ENCODE results near the gene C11orf24. TPM values are rescaled to one million over a fixed set of nuclear protein-coding genes. Genes with fewer than 3 reads are reported as not detected.

The C11orf24 gene
- total RNA-seq, 5 donors from 2014 or later (not counting 1 experiment from before 2014, with no cell fraction given), result 9.5 to 25.3 (median 21.4) TPM

- Mint-ChIP-seq H3K4me1 (peaks cover 0 to 4% (median 1%) of the 10 kb centered on the region in 3 donors), H3K9me3 (no peaks in the 10 kb centered on the region), H3K36me3 (no peaks in the 10 kb centered on the region), H3K27ac (peak overlapping the region in 1 of 2 donors; percentile 10), H3K27me3 (no peaks in the 10 kb centered on the region), H3K4me3 (no peak overlapping the region)
- no peak for DNase-seq
- peaks cover 0 to 8% of the 10 kb centered on the region in 2 experiments for H3K4me1 ChIP-seq (ENCODE audit: control insufficient read depth in 1 of 2, extremely low read depth in 1 of 2, insufficient read depth in 2 of 2, low read length in 2 of 2)
- H3K36me3 ChIP-seq (ENCODE audit: control insufficient read depth in 2 of 2, extremely low read depth in 1 of 2, insufficient read depth in 1 of 2, low read length in 1 of 2), result no peaks in the 10 kb centered on the region
- H3K27ac ChIP-seq (ENCODE audit: low read length), result no peak overlapping the region
- H3K4me3 ChIP-seq (ENCODE audit: control insufficient read depth in 1 of 2, extremely low read depth in 1 of 2, low read length in 1 of 2), result no peak overlapping the region
- ATAC-seq (replicated peaks in 1 of 4), result no peak
- H3K9me3 ChIP-seq, result no peaks in the 10 kb centered on the region
- peaks cover 0 to 19% of the 10 kb centered on the region in 2 experiments for H3K27me3 ChIP-seq (replicated peaks in 1 of 2; ENCODE audit: control insufficient read depth in 2 of 2, extremely low read depth in 1 of 2, insufficient read depth in 2 of 2, low read length in 1 of 2)
- POLR2A ChIA-PET, result no interaction called here
- 88% methylated on average over 12 of the region's 15 CpGs for WGBS (ENCODE audit: insufficient coverage)
- CTCF ChIA-PET, result interaction anchor here (0.6 to 4.2 kb wide), 5 partner anchors 26 to 113 kb away, joined by 3 to 33 read pairs (median 4); no protein-coding TSS in a partner anchor
These were observed 24.7 kb upstream of the C11orf24 start for GRCh38 chr11:68296344-68297051.

GRCh38 chr11:68295940-68296339 lies 24.2 kb upstream of the C11orf24 start:
- CTCF ChIA-PET, result interaction anchor here (0.6 to 4.2 kb wide), 7 partner anchors 24 to 113 kb away, joined by 3 to 33 read pairs (median 3); partner anchors contain the start of gene C11orf24 (in 1 of the 2)
- POLR2A ChIA-PET, result no interaction called here

GRCh38 chr11:68295271-68295670 lies 23.5 kb upstream of the C11orf24 start:
- peaks cover 0 to 4% (median 1%) of the 10 kb centered on the region in 3 donors for H3K4me1 Mint-ChIP-seq
- ChIA-PET POLR2A (no interaction called here), CTCF (interaction anchor here (1.1 to 4.2 kb wide), 3 partner anchors 24 to 48 kb away, joined by 3 to 29 read pairs (median 4); no protein-coding TSS in a partner anchor)
- no peak overlapping the region for H3K27ac Mint-ChIP-seq
- no peaks in the 10 kb centered on the region for H3K36me3 Mint-ChIP-seq
- DNase-seq (no peak), ATAC-seq (replicated peaks in 1 of 4) (no peak)
- peaks cover 0 to 19% of the 10 kb centered on the region in 2 experiments for H3K27me3 ChIP-seq (replicated peaks in 1 of 2; ENCODE audit: control insufficient read depth in 2 of 2, extremely low read depth in 1 of 2, insufficient read depth in 2 of 2, low read length in 1 of 2)
- no peaks in the 10 kb centered on the region for H3K9me3 ChIP-seq
- WGBS (ENCODE audit: insufficient coverage), result no CpG with 5 or more reads among the region's 1 CpG
- no peaks in the 10 kb centered on the region for H3K9me3 Mint-ChIP-seq
- peaks cover 0 to 8% of the 10 kb centered on the region in 2 experiments for H3K4me1 ChIP-seq (ENCODE audit: control insufficient read depth in 1 of 2, extremely low read depth in 1 of 2, insufficient read depth in 2 of 2, low read length in 2 of 2)
- no peaks in the 10 kb centered on the region for H3K27me3 Mint-ChIP-seq
- H3K36me3 ChIP-seq (ENCODE audit: control insufficient read depth in 2 of 2, extremely low read depth in 1 of 2, insufficient read depth in 1 of 2, low read length in 1 of 2), result no peaks in the 10 kb centered on the region
- no peak overlapping the region for H3K4me3 Mint-ChIP-seq
- no peak overlapping the region for H3K4me3 ChIP-seq (ENCODE audit: control insufficient read depth in 1 of 2, extremely low read depth in 1 of 2, low read length in 1 of 2)
- no peak overlapping the region for H3K27ac ChIP-seq (ENCODE audit: low read length)

More at GRCh38 chr11:68295940-68296339, 24.2 kb upstream of the C11orf24 start:
- Mint-ChIP-seq H3K27ac (no peak overlapping the region), H3K9me3 (no peaks in the 10 kb centered on the region), H3K36me3 (no peaks in the 10 kb centered on the region), H3K4me3 (no peak overlapping the region), H3K4me1 (peaks cover 0 to 4% (median 1%) of the 10 kb centered on the region in 3 donors), H3K27me3 (no peaks in the 10 kb centered on the region)
- 100% methylated on average over 2 of the region's 5 CpGs for WGBS (ENCODE audit: insufficient coverage)
- H3K9me3 ChIP-seq, result no peaks in the 10 kb centered on the region
- no peak overlapping the region for H3K4me3 ChIP-seq (ENCODE audit: control insufficient read depth in 1 of 2, extremely low read depth in 1 of 2, low read length in 1 of 2)
- H3K27ac ChIP-seq (ENCODE audit: low read length), result no peak overlapping the region
- H3K4me1 ChIP-seq (ENCODE audit: control insufficient read depth in 1 of 2, extremely low read depth in 1 of 2, insufficient read depth in 2 of 2, low read length in 2 of 2), result peaks cover 0 to 8% of the 10 kb centered on the region in 2 experiments
- H3K36me3 ChIP-seq (ENCODE audit: control insufficient read depth in 2 of 2, extremely low read depth in 1 of 2, insufficient read depth in 1 of 2, low read length in 1 of 2), result no peaks in the 10 kb centered on the region
- peaks cover 0 to 19% of the 10 kb centered on the region in 2 experiments for H3K27me3 ChIP-seq (replicated peaks in 1 of 2; ENCODE audit: control insufficient read depth in 2 of 2, extremely low read depth in 1 of 2, insufficient read depth in 2 of 2, low read length in 1 of 2)
- DNase-seq (no peak), ATAC-seq (replicated peaks in 1 of 4) (no peak)

GRCh38 chr11:68293708-68294107 lies 21.9 kb upstream of the C11orf24 start:
- CTCF ChIA-PET, result no interaction called here
- Histone ChIP-seq H3K9me3 (no peaks in the 10 kb centered on the region), H3K36me3 (ENCODE audit: control insufficient read depth in 2 of 2, extremely low read depth in 1 of 2, insufficient read depth in 1 of 2, low read length in 1 of 2) (no peaks in the 10 kb centered on the region), H3K4me1 (ENCODE audit: control insufficient read depth in 1 of 2, extremely low read depth in 1 of 2, insufficient read depth in 2 of 2, low read length in 2 of 2) (peaks cover 0 to 8% of the 10 kb centered on the region in 2 experiments), H3K27me3 (replicated peaks in 1 of 2; ENCODE audit: control insufficient read depth in 2 of 2, extremely low read depth in 1 of 2, insufficient read depth in 2 of 2, low read length in 1 of 2) (peaks cover 0 to 14% of the 10 kb centered on the region in 2 experiments), H3K4me3 (ENCODE audit: control insufficient read depth in 1 of 2, extremely low read depth in 1 of 2, low read length in 1 of 2) (no peak overlapping the region), H3K27ac (ENCODE audit: low read length) (no peak overlapping the region)
- H3K36me3 Mint-ChIP-seq, result peaks cover 3% of the 10 kb centered on the region
- no peak for DNase-seq
- 71% methylated on average over 1 of the region's 2 CpGs for WGBS (ENCODE audit: insufficient coverage)
- H3K4me1 Mint-ChIP-seq, result peaks cover 0 to 4% (median 1%) of the 10 kb centered on the region in 3 donors
- no peak overlapping the region for H3K27ac Mint-ChIP-seq
- POLR2A ChIA-PET, result no interaction called here
- H3K9me3 Mint-ChIP-seq, result peaks cover 0 to 3% (median 0%) of the 10 kb centered on the region in 3 donors
- no peak overlapping the region for H3K4me3 Mint-ChIP-seq
- H3K27me3 Mint-ChIP-seq, result peaks cover 0 to 2% of the 10 kb centered on the region in 2 donors
- no peak for ATAC-seq (replicated peaks in 1 of 4)

GRCh38 chr11:68289456-68289855 lies 17.7 kb upstream of the C11orf24 start:
- no peaks in the 10 kb centered on the region for H3K4me1 ChIP-seq (ENCODE audit: control insufficient read depth in 1 of 2, extremely low read depth in 1 of 2, insufficient read depth in 2 of 2, low read length in 2 of 2)
- DNase-seq (no peak), ATAC-seq (replicated peaks in 1 of 4) (no peak)
- H3K4me3 ChIP-seq (ENCODE audit: control insufficient read depth in 1 of 2, extremely low read depth in 1 of 2, low read length in 1 of 2), result no peak overlapping the region
- no peaks in the 10 kb centered on the region for H3K4me1 Mint-ChIP-seq
- H3K27ac Mint-ChIP-seq, result no peak overlapping the region
- H3K27me3 Mint-ChIP-seq, result peaks cover 0 to 10% of the 10 kb centered on the region in 2 donors
- H3K9me3 ChIP-seq, result no peaks in the 10 kb centered on the region
- peaks cover 0 to 3% (median 0%) of the 10 kb centered on the region in 3 donors for H3K9me3 Mint-ChIP-seq
- peaks cover 3% of the 10 kb centered on the region for H3K36me3 Mint-ChIP-seq
- ChIA-PET CTCF (interaction anchor here in 1 of 2 donors (1.4 kb wide), 1 partner anchor 32 kb away, joined by 4 read pairs; no protein-coding TSS in a partner anchor), POLR2A (no interaction called here)
- no peak overlapping the region for H3K4me3 Mint-ChIP-seq
- 100% methylated on average over 1 of the region's 2 CpGs for WGBS (ENCODE audit: insufficient coverage)
- no peaks in the 10 kb centered on the region for H3K36me3 ChIP-seq (ENCODE audit: control insufficient read depth in 2 of 2, extremely low read depth in 1 of 2, insufficient read depth in 1 of 2, low read length in 1 of 2)
- no peaks in the 10 kb centered on the region for H3K27me3 ChIP-seq (replicated peaks in 1 of 2; ENCODE audit: control insufficient read depth in 2 of 2, extremely low read depth in 1 of 2, insufficient read depth in 2 of 2, low read length in 1 of 2)
- no peak overlapping the region for H3K27ac ChIP-seq (ENCODE audit: low read length)

GRCh38 chr11:68287419-68287818 lies 15.6 kb upstream of the C11orf24 start:
- Histone ChIP-seq H3K36me3 (ENCODE audit: control insufficient read depth in 2 of 2, extremely low read depth in 1 of 2, insufficient read depth in 1 of 2, low read length in 1 of 2) (no peaks in the 10 kb centered on the region), H3K4me3 (ENCODE audit: control insufficient read depth in 1 of 2, extremely low read depth in 1 of 2, low read length in 1 of 2) (no peak overlapping the region), H3K4me1 (ENCODE audit: control insufficient read depth in 1 of 2, extremely low read depth in 1 of 2, insufficient read depth in 2 of 2, low read length in 2 of 2) (peaks cover 4 to 7% of the 10 kb centered on the region in 2 experiments), H3K27me3 (replicated peaks in 1 of 2; ENCODE audit: control insufficient read depth in 2 of 2, extremely low read depth in 1 of 2, insufficient read depth in 2 of 2, low read length in 1 of 2) (peaks cover 0 to 9% of the 10 kb centered on the region in 2 experiments), H3K9me3 (no peaks in the 10 kb centered on the region), H3K27ac (ENCODE audit: low read length) (no peak overlapping the region)
- ATAC-seq (replicated peaks in 1 of 4) (no peak), DNase-seq (no peak)
- no peak overlapping the region for H3K4me3 Mint-ChIP-seq
- no peak overlapping the region for H3K27ac Mint-ChIP-seq
- H3K27me3 Mint-ChIP-seq, result peaks cover 3 to 13% of the 10 kb centered on the region in 2 donors
- ChIA-PET POLR2A (no interaction called here), CTCF (interaction anchor here in 1 of 2 donors (0.6 kb wide), 1 partner anchor 13 kb away, joined by 3 read pairs; no protein-coding TSS in a partner anchor)
- peaks cover 0 to 3% (median 0%) of the 10 kb centered on the region in 3 donors for H3K9me3 Mint-ChIP-seq
- 93% methylated on average over 2 of the region's 8 CpGs for WGBS (ENCODE audit: insufficient coverage)
- peaks cover 9 to 12% (median 10%) of the 10 kb centered on the region in 3 donors for H3K4me1 Mint-ChIP-seq
- H3K36me3 Mint-ChIP-seq, result peaks cover 3% of the 10 kb centered on the region

Data from T-cell (primary cell).